ENCODE data around the gene GPANK1.

The GPANK1 gene

DNA sequence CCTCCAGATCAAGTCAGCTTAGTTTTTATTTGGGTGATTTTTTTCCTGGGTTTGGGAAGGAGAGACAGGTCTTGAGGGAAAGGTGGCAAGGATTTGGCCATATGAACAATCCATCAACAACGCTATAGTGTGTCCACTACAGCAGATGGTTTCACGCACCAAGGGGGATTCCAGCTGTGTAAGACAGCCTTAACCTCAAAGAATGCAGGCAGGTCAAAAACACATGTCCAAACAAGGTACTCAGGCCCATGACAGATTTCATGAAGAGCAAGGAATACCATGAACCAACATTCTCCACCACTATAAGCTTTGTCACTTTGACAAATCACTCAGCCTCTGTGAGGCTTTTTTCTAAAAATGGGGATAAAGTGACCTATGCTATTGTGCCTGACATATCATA, 47.8 kb downstream of the GPANK1 start:
- DNase-seq (ENCODE audit: low read depth in 2 of 2), result no peak

DNA sequence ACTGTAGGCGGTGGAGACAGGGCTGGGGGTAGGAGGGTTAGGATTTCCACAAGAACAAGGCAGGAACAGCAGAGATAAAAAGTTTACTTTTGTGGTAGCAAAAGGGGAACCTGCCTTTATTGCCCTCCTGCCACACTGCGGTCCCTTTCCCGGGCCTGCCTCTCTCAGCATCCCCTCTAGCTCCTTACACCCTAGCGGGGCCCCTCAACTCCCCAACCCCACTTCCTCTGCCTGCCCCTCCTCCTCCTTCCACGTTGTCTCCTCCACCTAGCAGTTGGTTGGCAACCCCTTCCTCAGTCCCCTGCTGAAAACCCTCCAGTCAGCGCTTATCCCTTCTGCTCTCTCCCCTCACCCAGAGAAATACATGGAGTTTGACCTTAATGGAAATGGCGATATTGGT, 49.0 kb downstream of the GPANK1 start:
- DNase-seq (ENCODE audit: low read depth in 2 of 2), result no peak

- DNase-seq (ENCODE audit: low read depth in 2 of 2), result no peak
Observed at GRCh38 chr6:31614684-31615578, 49.9 kb downstream of the GPANK1 start, which contains the start of gene AIF1. TSS of gene AIF1 (plus strand) at chr6:31615234. CDS start at chr6:31615330, 96 bp downstream.

DNA sequence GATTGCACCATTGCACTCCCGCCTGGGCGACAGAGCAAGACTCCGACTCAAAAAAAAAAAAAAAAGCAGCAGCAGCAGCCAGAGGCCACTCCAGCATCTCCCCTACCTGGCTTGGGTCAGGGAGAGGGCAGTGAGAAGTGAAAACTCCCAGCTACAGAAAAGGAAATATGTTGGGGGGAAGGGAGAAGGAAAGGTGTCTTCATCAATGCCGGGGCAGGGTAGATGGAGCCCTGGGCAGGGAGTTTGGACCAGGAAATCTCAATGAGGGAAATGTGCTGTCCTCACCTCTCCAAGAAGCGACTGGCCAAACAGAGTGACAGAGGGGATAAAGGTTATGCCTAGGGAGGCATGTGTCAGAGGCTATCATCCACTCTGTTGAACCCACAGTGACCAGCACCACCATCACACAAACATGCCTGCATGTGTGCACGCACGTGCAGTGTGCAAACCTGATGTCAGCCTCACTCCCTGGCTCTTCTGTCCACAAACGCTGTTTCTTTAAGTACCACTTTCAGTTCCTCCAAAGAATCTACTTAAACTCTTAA, 50.6 kb downstream of the GPANK1 start:
- no peak for DNase-seq (ENCODE audit: low read depth in 2 of 2)
